Stimulated activated CD8-positive, alpha-beta memory T cell treated with anti-CD3 and anti-CD28 coated beads, Interleukin-2, amount 100 ng/mL, for 48 hours (primary cell): ENCODE results near the gene ITPK1.
A peak's percentile ranks its signal among the peaks of the same experiment; 100 is the strongest.
"Not testable (repeated sequence)": the region's sequence is repeated elsewhere in the genome, so short reads cannot be mapped to it uniquely, and the experiment has no call there.

Experiments
- DNase-seq, 2 donors: peaks; one replicate each; pipeline ENCODE4 v3.0.0-alpha.2; 2020; ENCODE audit warnings: low read depth in 2 of 2

ITPK1 gene

GRCh38 chr14:93115821-93116675, at the start of gene ITPK1:
ITPK1 (minus strand) TSS chr14:93115925; CDS start chr14:93115163, 762 bp downstream.
- peak; percentile 31 to 43 for DNase-seq

- no peak for DNase-seq
These were observed 47.8 kb upstream of the ITPK1 start for GRCh38 chr14:93163564-93163963.

GRCh38 chr14:93161411-93161940, 45.8 kb upstream of the ITPK1 start:
- no peak for DNase-seq

GRCh38 chr14:93160353-93160801, 44.7 kb upstream of the ITPK1 start:
- no peak for DNase-seq

GRCh38 chr14:93159625-93160352, 44.1 kb upstream of the ITPK1 start:
- not testable (repeated sequence) for DNase-seq

- DNase-seq, result not testable (repeated sequence)
These were observed 42.6 kb upstream of the ITPK1 start for GRCh38 chr14:93158349-93158748.

- no peak for DNase-seq
These were observed 41.1 kb upstream of the ITPK1 start for GRCh38 chr14:93156693-93157369.

GRCh38 chr14:93155667-93156066, 39.9 kb upstream of the ITPK1 start:
- DNase-seq, result no peak

- no peak for DNase-seq
These were observed 37.4 kb upstream of the ITPK1 start for GRCh38 chr14:93153121-93153520.

GRCh38 chr14:93150227-93151208, 34.8 kb upstream of the ITPK1 start:
- no peak for DNase-seq

GRCh38 chr14:93148979-93149378, 33.3 kb upstream of the ITPK1 start:
- DNase-seq, result no peak

GRCh38 chr14:93146119-93146518, 30.4 kb upstream of the ITPK1 start:
- no peak for DNase-seq

- no peak for DNase-seq
These were observed 27.3 kb upstream of the ITPK1 start for GRCh38 chr14:93142854-93143652.

GRCh38 chr14:93137864-93138263, 22.1 kb upstream of the ITPK1 start:
- no peak for DNase-seq

GRCh38 chr14:93136508-93136907, 20.8 kb upstream of the ITPK1 start:
- not testable (repeated sequence) for DNase-seq

GRCh38 chr14:93136009-93136408, 20.3 kb upstream of the ITPK1 start:
- no peak for DNase-seq

- no peak for DNase-seq
These were observed 19.7 kb upstream of the ITPK1 start for GRCh38 chr14:93135399-93135798.

GRCh38 chr14:93133464-93133863, 17.7 kb upstream of the ITPK1 start:
- no peak for DNase-seq

- DNase-seq, result no peak
These were observed 16.8 kb upstream of the ITPK1 start for GRCh38 chr14:93132472-93133065.
